ENCODE data around the gene TANGO2. TPM values are rescaled to one million over a fixed set of nuclear protein-coding genes. Genes with fewer than 3 reads are reported as not detected.

TANGO2 gene
- total and polyA plus RNA-seq, 9 of the 15 experiments (the other 6 are each of a cell fraction or from before 2014, with no cell fraction given) = 15.5 to 94.9 (median 70.1) TPM

DNA sequence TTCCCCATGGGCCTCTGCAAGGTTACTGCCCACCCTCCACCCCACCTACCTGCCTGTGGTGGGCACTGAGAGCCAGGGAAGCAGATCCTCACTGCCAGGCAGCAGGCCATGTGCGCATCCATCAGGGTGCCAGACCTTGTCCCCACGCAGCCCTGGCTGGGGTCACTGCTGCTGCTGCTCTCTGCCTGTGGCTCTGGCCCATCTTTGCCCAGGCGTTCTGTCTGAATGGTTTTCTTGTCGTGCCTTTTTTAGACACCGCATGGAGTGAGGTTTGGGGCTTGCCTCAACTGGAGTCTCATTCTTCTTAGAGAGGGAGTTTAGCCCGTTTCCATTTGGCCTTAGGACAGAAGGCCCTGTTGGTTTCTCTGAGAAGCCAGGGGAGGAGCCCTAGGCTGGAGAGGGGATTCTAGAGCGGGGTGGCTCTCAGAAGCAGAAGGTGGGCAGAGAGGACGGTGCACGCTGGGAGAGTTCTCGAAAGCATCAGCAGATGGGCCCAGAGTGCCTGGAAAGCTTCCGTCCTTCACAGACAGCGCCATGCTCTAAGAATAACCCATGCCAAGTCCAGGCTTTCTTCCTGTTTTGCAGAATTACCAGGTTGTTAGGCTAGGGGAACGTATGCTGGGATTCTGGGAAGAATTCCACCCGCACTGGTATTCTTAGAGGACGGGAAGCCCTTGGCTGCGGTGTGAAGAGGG lies 8.1 kb downstream of the TANGO2 start:
- Histone ChIP-seq H3K27me3 (ENCODE audit: control insufficient read depth in 2 of 2, insufficient read depth in 2 of 2, low read length in 2 of 2) (no peaks in the 10 kb centered on the region), H3K27ac (ENCODE audit: extremely low read depth, low read depth, low read length) (no peak overlapping the region), H4K20me1 (replicated peaks; ENCODE audit: control insufficient read depth, insufficient read depth, low read length) (peaks cover 62% of the 10 kb centered on the region), H3K4me1 (replicated peaks in 1 of 2; ENCODE audit: control insufficient read depth in 2 of 2, insufficient read depth in 2 of 2, low read length in 2 of 2) (peaks cover 33 to 71% of the 10 kb centered on the region in 2 experiments), H2AFZ (ENCODE audit: low read depth, low read length) (no peak overlapping the region), H3K79me2 (ENCODE audit: control insufficient read depth, insufficient read depth, low read length) (peaks cover 80% of the 10 kb centered on the region), H3K9me3 (replicated peaks; ENCODE audit: control insufficient read depth, insufficient read depth, low read depth, low read length) (no peaks in the 10 kb centered on the region), H3K36me3 (ENCODE audit: control insufficient read depth, insufficient read depth, low read length) (peaks cover 69% of the 10 kb centered on the region), H3K9ac (ENCODE audit: insufficient read depth in 1 of 2, low read depth in 2 of 2, low read length in 2 of 2) (peak overlapping the region in 1 of 2 experiments; percentile 72; a peak in 2 of 4 replicates), H3K4me3 (no peak overlapping the region), H3K4me2 (ENCODE audit: insufficient read depth, low read length) (no peak overlapping the region), H3K9me1 (ENCODE audit: control insufficient read depth, insufficient read depth, low read length) (peaks cover 19% of the 10 kb centered on the region)
- DNase-seq (ENCODE audit: extremely low read depth in 1 of 4, low spot score in 3 of 4) = no peak
- POLR2A ChIA-PET = interaction anchor here (0.6 to 1.5 kb wide), 5 partner anchors 11 to 43 kb away, joined by 3 to 4 read pairs (median 3); no protein-coding TSS in a partner anchor
- 85% methylated on average over 16 of the region's 16 CpGs for WGBS (ENCODE audit: insufficient coverage, low coverage, missing lambda C conversion rate)
- in situ Hi-C loops (cut with MboI) (no loop called here), intact Hi-C loops (cut with micrococcal nuclease) (loop anchor here (1.0 to 10.0 kb wide), 3 partner anchors 59 to 614 kb away; partner anchors contain the start of genes GNB1L and RTL10)
- BruUV-seq (replicated peaks) = no TSS peak
- no peak for FAIRE-seq
- ATAC-seq = no peak
- CTCF ChIA-PET (ENCODE audit: low intra/inter-chr PET ratio) = interaction anchor here (0.6 to 4.2 kb wide), 3 partner anchors 58 to 1700 kb away, joined by 3 to 30 read pairs (median 3); no protein-coding TSS in a partner anchor
- TF ChIP-seq ZC3H4 (CRISPR knock-in tag; IDR thresholded peaks at IDR 0.05; ENCODE audit: borderline replicate concordance) (no peak), MTF1 (CRISPR knock-in tag; IDR thresholded peaks at IDR 0.05; ENCODE audit: borderline replicate concordance) (0 out of 2 replicates have a peak, but pooled peaks have one; percentile 16), ZKSCAN1 (IDR thresholded peaks at IDR 0.05; ENCODE audit: low read depth, low read length) (no peak), ZFP36 (IDR thresholded peaks at IDR 0.05; ENCODE audit: low read depth, low read length, partially characterized antibody) (no peak), NR4A1 (CRISPR knock-in tag; IDR thresholded peaks at IDR 0.05) (0 out of 2 replicates have a peak, but pooled peaks have one; percentile 2), NR4A1 (tag; IDR thresholded peaks at IDR 0.05) (no peak), ZNF507 (tag; conservative IDR thresholded peaks at IDR 0.05) (no peak), ZBTB7A (IDR thresholded peaks at IDR 0.05; ENCODE audit: borderline replicate concordance, control insufficient read depth, low read depth, low read length) (no peak), BRD9 (IDR thresholded peaks at IDR 0.05; ENCODE audit: low read depth, partially characterized antibody) (no peak), ZNF41 (CRISPR knock-in tag; conservative IDR thresholded peaks at IDR 0.05) (no peak), BHLHE40 (IDR thresholded peaks at IDR 0.05; ENCODE audit: low read length) (0 out of 2 replicates have a peak, but pooled peaks have one; percentile 5), SIRT6 (IDR thresholded peaks at IDR 0.05; ENCODE audit: low read depth, low read length) (no peak), PPARD (CRISPR knock-in tag; IDR thresholded peaks at IDR 0.05) (no peak)
- TF ChIP-seq, protein P1, sequence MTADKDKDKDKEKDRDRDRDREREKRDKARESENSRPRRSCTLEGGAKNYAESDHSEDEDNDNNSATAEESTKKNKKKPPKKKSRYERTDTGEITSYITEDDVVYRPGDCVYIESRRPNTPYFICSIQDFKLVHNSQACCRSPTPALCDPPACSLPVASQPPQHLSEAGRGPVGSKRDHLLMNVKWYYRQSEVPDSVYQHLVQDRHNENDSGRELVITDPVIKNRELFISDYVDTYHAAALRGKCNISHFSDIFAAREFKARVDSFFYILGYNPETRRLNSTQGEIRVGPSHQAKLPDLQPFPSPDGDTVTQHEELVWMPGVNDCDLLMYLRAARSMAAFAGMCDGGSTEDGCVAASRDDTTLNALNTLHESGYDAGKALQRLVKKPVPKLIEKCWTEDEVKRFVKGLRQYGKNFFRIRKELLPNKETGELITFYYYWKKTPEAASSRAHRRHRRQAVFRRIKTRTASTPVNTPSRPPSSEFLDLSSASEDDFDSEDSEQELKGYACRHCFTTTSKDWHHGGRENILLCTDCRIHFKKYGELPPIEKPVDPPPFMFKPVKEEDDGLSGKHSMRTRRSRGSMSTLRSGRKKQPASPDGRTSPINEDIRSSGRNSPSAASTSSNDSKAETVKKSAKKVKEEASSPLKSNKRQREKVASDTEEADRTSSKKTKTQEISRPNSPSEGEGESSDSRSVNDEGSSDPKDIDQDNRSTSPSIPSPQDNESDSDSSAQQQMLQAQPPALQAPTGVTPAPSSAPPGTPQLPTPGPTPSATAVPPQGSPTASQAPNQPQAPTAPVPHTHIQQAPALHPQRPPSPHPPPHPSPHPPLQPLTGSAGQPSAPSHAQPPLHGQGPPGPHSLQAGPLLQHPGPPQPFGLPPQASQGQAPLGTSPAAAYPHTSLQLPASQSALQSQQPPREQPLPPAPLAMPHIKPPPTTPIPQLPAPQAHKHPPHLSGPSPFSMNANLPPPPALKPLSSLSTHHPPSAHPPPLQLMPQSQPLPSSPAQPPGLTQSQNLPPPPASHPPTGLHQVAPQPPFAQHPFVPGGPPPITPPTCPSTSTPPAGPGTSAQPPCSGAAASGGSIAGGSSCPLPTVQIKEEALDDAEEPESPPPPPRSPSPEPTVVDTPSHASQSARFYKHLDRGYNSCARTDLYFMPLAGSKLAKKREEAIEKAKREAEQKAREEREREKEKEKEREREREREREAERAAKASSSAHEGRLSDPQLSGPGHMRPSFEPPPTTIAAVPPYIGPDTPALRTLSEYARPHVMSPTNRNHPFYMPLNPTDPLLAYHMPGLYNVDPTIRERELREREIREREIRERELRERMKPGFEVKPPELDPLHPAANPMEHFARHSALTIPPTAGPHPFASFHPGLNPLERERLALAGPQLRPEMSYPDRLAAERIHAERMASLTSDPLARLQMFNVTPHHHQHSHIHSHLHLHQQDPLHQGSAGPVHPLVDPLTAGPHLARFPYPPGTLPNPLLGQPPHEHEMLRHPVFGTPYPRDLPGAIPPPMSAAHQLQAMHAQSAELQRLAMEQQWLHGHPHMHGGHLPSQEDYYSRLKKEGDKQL (CRISPR knock-in tag; IDR thresholded peaks at IDR 0.05; ENCODE audit: borderline replicate concordance) = no peak
- TF ChIP-seq, protein P2, sequence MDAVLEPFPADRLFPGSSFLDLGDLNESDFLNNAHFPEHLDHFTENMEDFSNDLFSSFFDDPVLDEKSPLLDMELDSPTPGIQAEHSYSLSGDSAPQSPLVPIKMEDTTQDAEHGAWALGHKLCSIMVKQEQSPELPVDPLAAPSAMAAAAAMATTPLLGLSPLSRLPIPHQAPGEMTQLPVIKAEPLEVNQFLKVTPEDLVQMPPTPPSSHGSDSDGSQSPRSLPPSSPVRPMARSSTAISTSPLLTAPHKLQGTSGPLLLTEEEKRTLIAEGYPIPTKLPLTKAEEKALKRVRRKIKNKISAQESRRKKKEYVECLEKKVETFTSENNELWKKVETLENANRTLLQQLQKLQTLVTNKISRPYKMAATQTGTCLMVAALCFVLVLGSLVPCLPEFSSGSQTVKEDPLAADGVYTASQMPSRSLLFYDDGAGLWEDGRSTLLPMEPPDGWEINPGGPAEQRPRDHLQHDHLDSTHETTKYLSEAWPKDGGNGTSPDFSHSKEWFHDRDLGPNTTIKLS (IDR thresholded peaks at IDR 0.05; ENCODE audit: borderline replicate concordance, low read depth) = no peak

Measured in K562 (cell line).